ENCODE data around the gene PLET1. TPM values are rescaled to one million over a fixed set of nuclear protein-coding genes. Genes with fewer than 3 reads are reported as not detected.

PLET1 gene
- total RNA-seq, 1 experiment from 2014 or later: not detected

DNA sequence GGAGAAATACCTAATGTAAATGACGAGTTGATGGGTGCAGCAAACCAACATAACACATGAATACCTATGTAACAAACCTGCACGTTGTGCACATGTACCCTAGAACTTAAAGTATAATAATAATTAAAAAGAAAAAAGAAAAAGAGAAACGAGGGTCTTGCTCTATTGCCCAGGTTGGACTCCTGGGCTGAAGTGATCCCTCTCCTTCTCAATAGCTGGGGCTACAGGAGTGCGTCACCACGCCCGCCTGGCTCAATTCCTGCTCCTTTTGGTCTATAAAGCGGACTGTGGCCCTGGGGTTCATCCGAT, 35.0 kb downstream of the PLET1 start:
- H2BK15ac ChIP-seq (ENCODE audit: low read depth, low read length): no peak overlapping the region
- H3K4me3 Mint-ChIP-seq: peak overlapping the region; percentile 83 to 89
- no peak overlapping the region for H2AK5ac ChIP-seq (ENCODE audit: insufficient read length, low read length)
- H4K5ac ChIP-seq (ENCODE audit: insufficient read length, low read depth, low read length): no peak overlapping the region
- WGBS (ENCODE audit: extremely low coverage, insufficient read length, low lambda C conversion rate): no CpG with 5 or more reads among the region's 8 CpGs
- H3K4me2 ChIP-seq (ENCODE audit: insufficient read depth, insufficient read length, low read length): peak overlapping the region; percentile 97
- peak overlapping the region; percentile 58 for H4K8ac ChIP-seq (replicated peaks; ENCODE audit: insufficient read length, low read depth, low read length)
- no peak for DNase-seq
- H3K27ac ChIP-seq (ENCODE audit: insufficient read length, low read depth, low read length): peak overlapping the region; percentile 34
- peak overlapping the region; percentile 77 for H3K18ac ChIP-seq (ENCODE audit: insufficient read length, low read depth, low read length)
- H3K14ac ChIP-seq (ENCODE audit: insufficient read depth, low read length): peak overlapping the region; percentile 94; the same call in 1 of the 2 replicates
- peak overlapping the region; percentile 81 to 95 (median 93); a peak in 4 of 7 replicates for H3K27ac Mint-ChIP-seq
- peak overlapping the region; percentile 69 for H2BK12ac ChIP-seq (ENCODE audit: insufficient read length, low read depth, low read length)
- peaks cover 8% of the 10 kb centered on the region for H3K23me2 ChIP-seq (ENCODE audit: insufficient read length, low read depth, low read length, poor library complexity, severe bottlenecking)
- no peak overlapping the region for H2BK5ac ChIP-seq (ENCODE audit: insufficient read length, low read length)
- peaks cover 8 to 9% of the 10 kb centered on the region in 2 experiments for H3K4me1 Mint-ChIP-seq
- no peaks in the 10 kb centered on the region for H3K79me1 ChIP-seq (ENCODE audit: insufficient read depth, low read depth, low read length, poor library complexity, severe bottlenecking)
- H3K9me3 ChIP-seq (ENCODE audit: control insufficient read depth, low read depth, low read length): no peaks in the 10 kb centered on the region
- no peaks in the 10 kb centered on the region for H4K20me1 ChIP-seq (ENCODE audit: control insufficient read depth, insufficient read depth, insufficient read length)
- no peak overlapping the region for H3K23ac ChIP-seq (ENCODE audit: insufficient read length, low read depth, low read length)
- H3K79me2 ChIP-seq (ENCODE audit: insufficient read depth, low read length): no peaks in the 10 kb centered on the region; the same call in 1 of the 2 replicates
- H2BK120ac ChIP-seq (ENCODE audit: low read depth, low read length, poor library complexity, severe bottlenecking): no peak overlapping the region
- H3K9me3 Mint-ChIP-seq: no peaks in the 10 kb centered on the region; a peak in 1 of 5 replicates
- H3K27me3 Mint-ChIP-seq (ENCODE audit: low read depth): peaks cover 19% of the 10 kb centered on the region
- no peak overlapping the region for H2BK20ac ChIP-seq (ENCODE audit: low read depth, low read length, poor library complexity, severe bottlenecking)
- H3K56ac ChIP-seq (ENCODE audit: insufficient read length, low read depth, low read length): no peak overlapping the region
- no peak overlapping the region for H3K4ac ChIP-seq (ENCODE audit: low read depth, low read length)
- no peak overlapping the region for H3T11ph ChIP-seq (ENCODE audit: low read length)
- TF ChIP-seq CTCF (conservative IDR thresholded peaks at IDR 0.05): no peak
- peaks cover 2 to 27% (median 22%) of the 10 kb centered on the region in 3 experiments; a peak in 5 of 7 replicates for H3K36me3 Mint-ChIP-seq (ENCODE audit: insufficient read depth in 1 of 3, low read depth in 3 of 3)
- H4K91ac ChIP-seq (ENCODE audit: insufficient read length, low read depth, low read length): no peak overlapping the region
- no peaks in the 10 kb centered on the region; the same call in 1 of the 2 replicates for H3K4me1 ChIP-seq (ENCODE audit: insufficient read depth, low read length)
- H3K27me3 ChIP-seq (ENCODE audit: insufficient read depth, low read length): no peaks in the 10 kb centered on the region; the same call in 1 of the 2 replicates
- peak overlapping the region; percentile 49 for H2AFZ ChIP-seq (ENCODE audit: low read length)
- peak overlapping the region; percentile 68 for H3K9ac ChIP-seq (ENCODE audit: extremely low read depth, insufficient read length, low read length)
